Tibial artery (tissue), 4 donors: ENCODE data around the gene GSTP1.

Experiments
- DNase-seq, 2 donors: peaks; one replicate each; pipeline ENCODE4 v3.0.0-alpha.2; 2019
- H3K27ac ChIP-seq, 2 donors: fragments of 200-600 bp; sonication (generic) in 1 of 2; 1 replicate in 1 of 2; 2 replicates in 1 of 2; pipeline ENCODE4 v1.5.1; 2018 to 2019; ENCODE audit warnings: mild to moderate bottlenecking in 1 of 2
- H3K27me3 ChIP-seq, 2 donors: fragments of 200-600 bp; sonication (generic) in 1 of 2; one replicate each; pipeline versions ENCODE4 v1.5.1 to v1.6.0; 2016 to 2019
- H3K36me3 ChIP-seq, 3 donors: fragments of 200-600 bp; sonication (generic) in 2 of 3; one replicate each; pipeline ENCODE4 v1.5.1; 2016 to 2019; ENCODE audit warnings: mild to moderate bottlenecking in 2 of 3
- H3K4me1 ChIP-seq, 4 donors: fragments of 200-600 bp; sonication (generic) in 2 of 4; 1 replicate in 3 of 4; 2 replicates in 1 of 4; pipeline ENCODE4 v1.5.1; 2016 to 2019
- H3K4me3 ChIP-seq, 2 donors: fragments of 200-600 bp; sonication (generic) in 1 of 2; 1 replicate in 1 of 2; 2 replicates in 1 of 2; pipeline ENCODE4 v1.5.1; 2018 to 2019; ENCODE audit warnings: mild to moderate bottlenecking in 2 of 2
- H3K9me3 ChIP-seq, 3 donors: fragments of 200-600 bp; sonication (generic) in 1 of 3; one replicate each; pipeline ENCODE4 v1.5.1; 2016 to 2019
- CTCF ChIP-seq, 2 experiments: fragments of 200-600 bp in 1 of 2; fragments of 450-650 bp in 1 of 2; IDR thresholded peaks; one replicate each; pipeline ENCODE4 v1.5.1; 2017 to 2019; ENCODE audit warnings: antibody characterized with exemption in 2 of 2, mild to moderate bottlenecking in 1 of 2, moderate library complexity in 1 of 2
- intact Hi-C: fragments of 100-400 bp; cut with DNase I; formaldehyde crosslinking; loops from one replicate; pipeline ENCODE4 v1.15.0; 2023; ENCODE audit warnings: low total_unique reads

GSTP1 gene

DNA sequence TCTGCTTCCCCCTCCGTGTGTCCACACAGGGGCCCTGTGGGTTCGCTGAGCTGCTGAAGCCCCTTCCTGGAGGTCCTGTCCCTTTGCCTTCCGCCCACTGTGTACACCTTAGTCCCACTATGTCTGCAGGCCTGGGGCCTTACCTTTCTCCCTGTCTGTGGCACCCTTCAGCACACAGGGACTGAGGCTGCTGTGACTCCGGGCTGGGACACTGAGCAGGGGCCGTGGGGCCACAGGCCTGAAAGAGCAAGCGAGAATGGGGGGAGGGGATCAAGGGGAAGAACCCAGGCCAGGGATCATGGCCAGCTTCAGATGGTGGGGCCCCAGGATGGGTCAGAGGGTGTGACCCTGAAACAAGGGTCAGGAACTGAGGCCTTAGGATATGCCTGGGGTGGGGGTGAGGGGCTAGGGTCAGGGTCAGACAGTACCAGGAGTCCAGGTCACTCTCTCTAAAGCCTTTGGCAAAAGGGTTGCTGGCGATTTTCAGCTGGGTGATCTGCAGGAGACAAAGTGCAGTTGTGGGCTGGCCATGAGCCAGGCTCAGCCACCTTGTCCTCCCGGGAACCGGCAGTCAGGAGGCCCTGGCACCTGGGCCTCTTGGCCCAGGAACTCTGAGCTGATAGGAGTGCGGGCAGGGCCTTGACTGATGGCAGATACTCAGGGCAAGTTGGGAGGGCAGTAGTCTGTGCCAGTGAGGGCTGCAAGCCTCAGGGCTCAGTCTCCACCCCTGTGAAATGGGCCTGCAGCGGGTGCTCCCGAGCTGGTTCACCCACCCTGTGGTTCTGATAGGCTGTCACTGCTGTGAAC, 48.8 kb downstream of the GSTP1 start:
- no peaks in the 10 kb centered on the region for H3K36me3 ChIP-seq
- intact Hi-C loops = no loop called here
- peaks cover 0 to 12% of the 10 kb centered on the region in 2 donors for H3K27me3 ChIP-seq
- no peak for DNase-seq
- H3K27ac ChIP-seq = no peak overlapping the region
- H3K4me3 ChIP-seq = no peak overlapping the region
- TF ChIP-seq CTCF (IDR thresholded peaks at IDR 0.05) = no peak
- H3K9me3 ChIP-seq = no peaks in the 10 kb centered on the region
- peaks cover 6 to 29% (median 15%) of the 10 kb centered on the region in 4 donors for H3K4me1 ChIP-seq

DNA sequence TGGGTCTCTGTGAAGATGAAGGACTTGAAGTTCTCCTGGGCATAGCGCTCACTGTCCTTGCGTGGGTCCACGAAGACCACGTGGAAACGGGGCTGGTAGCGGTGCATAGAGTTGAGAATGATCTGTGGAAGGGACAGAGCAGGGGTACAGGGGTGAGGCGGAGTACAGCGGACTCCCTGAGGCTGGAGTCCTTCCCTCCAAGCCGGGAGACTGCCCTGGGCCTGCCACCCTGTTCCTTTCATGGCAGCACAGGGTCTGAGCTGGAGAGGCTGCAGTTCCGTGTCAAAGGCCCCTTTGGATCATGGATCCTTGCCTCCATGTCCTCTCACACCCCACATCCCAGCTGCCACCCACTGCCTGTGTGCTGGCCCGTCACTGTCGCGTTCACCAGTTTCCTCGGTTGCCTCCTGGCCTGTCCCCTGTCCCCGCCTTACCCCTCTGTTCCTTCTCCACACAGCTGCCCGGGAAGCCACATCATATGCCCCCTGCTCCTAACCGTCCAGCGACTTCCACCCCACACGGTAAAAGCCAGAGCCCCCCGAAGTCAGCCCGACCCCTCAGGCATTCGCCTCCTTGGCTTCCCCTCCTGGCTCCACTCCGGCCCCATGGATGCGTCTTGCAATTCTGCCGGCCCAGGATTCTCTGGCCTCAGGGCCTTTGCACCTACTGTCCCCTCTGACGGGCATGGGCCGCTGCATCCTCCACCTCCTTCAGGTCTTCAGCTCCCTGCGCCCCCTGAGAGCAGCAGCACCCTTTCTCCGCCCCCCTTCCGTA, 49.6 kb downstream of the GSTP1 start:
- Histone ChIP-seq H3K4me1 (peaks cover 6 to 24% (median 15%) of the 10 kb centered on the region in 4 donors), H3K36me3 (no peaks in the 10 kb centered on the region), H3K9me3 (no peaks in the 10 kb centered on the region), H3K4me3 (no peak overlapping the region), H3K27ac (no peak overlapping the region), H3K27me3 (peaks cover 0 to 12% of the 10 kb centered on the region in 2 donors)
- no peak for TF ChIP-seq CTCF (IDR thresholded peaks at IDR 0.05)
- DNase-seq = no peak
- intact Hi-C loops = no loop called here

- no peak for DNase-seq
- Histone ChIP-seq H3K27ac (no peak overlapping the region), H3K27me3 (peaks cover 0 to 12% of the 10 kb centered on the region in 2 donors), H3K9me3 (no peaks in the 10 kb centered on the region), H3K4me1 (peaks cover 6 to 19% (median 12%) of the 10 kb centered on the region in 4 donors), H3K36me3 (no peaks in the 10 kb centered on the region), H3K4me3 (no peak overlapping the region)
- intact Hi-C loops = no loop called here
- no peak for TF ChIP-seq CTCF (IDR thresholded peaks at IDR 0.05)
Measured at GRCh38 chr11:67633758-67634365, 50.2 kb downstream of the GSTP1 start.

GRCh38 chr11:67634366-67635230, 51.0 kb downstream of the GSTP1 start:
- no peak overlapping the region for H3K4me3 ChIP-seq
- no peak overlapping the region for H3K27ac ChIP-seq
- H3K36me3 ChIP-seq = no peaks in the 10 kb centered on the region
- H3K4me1 ChIP-seq = peaks cover 0 to 12% (median 7%) of the 10 kb centered on the region in 4 donors
- no peak for DNase-seq
- TF ChIP-seq CTCF (IDR thresholded peaks at IDR 0.05) = no peak
- no peaks in the 10 kb centered on the region for H3K9me3 ChIP-seq
- intact Hi-C loops = no loop called here
- H3K27me3 ChIP-seq = peaks cover 0 to 19% of the 10 kb centered on the region in 2 donors

GRCh38 chr11:67635231-67635521, 51.6 kb downstream of the GSTP1 start:
- Histone ChIP-seq H3K4me3 (no peak overlapping the region), H3K36me3 (no peaks in the 10 kb centered on the region), H3K27ac (no peak overlapping the region), H3K27me3 (peaks cover 0 to 25% of the 10 kb centered on the region in 2 donors), H3K4me1 (peaks cover 0 to 11% (median 7%) of the 10 kb centered on the region in 4 donors), H3K9me3 (no peaks in the 10 kb centered on the region)
- intact Hi-C loops = no loop called here
- TF ChIP-seq CTCF (IDR thresholded peaks at IDR 0.05) = no peak
- no peak for DNase-seq
